ENCODE results near the gene MRPL21.

The MRPL21 gene

DNA sequence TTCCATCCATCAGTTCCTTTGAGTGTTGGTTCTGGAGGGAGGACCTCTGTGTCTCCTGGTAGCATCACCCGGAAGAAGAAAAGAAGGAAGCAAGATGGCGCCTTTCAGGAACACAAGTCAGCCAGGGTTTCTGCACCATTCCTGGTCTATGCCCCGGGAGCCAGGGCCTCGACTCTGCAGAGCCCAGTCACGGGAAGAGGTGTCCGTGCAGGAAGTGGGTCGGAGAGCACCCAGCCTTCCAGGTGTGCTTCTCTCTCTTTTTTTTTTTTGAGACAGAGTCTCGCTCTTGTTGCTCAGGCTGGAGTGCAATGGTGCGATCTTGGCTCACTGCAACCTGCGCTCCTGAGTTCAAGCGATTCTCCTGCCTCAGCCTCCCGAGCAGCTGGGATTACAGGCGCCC, 21.2 kb downstream of the MRPL21 start:
- Histone ChIP-seq H4K91ac (ENCODE audit: low read depth, low read length, poor library complexity) (no peak overlapping the region), H2BK12ac (ENCODE audit: low read length) (no peak overlapping the region), H3K36me3 (replicated peaks in 1 of 2; ENCODE audit: control insufficient read depth in 2 of 2, insufficient read depth in 2 of 2, low read length in 2 of 2) (peaks cover 0 to 2% of the 10 kb centered on the region in 2 donors), H2BK15ac (ENCODE audit: low read length) (no peak overlapping the region), H2BK5ac (ENCODE audit: low read length) (no peak overlapping the region), H3K79me1 (ENCODE audit: low read depth, low read length) (no peaks in the 10 kb centered on the region), H3K4me2 (ENCODE audit: insufficient read depth, low read length, poor library complexity, severe bottlenecking) (no peak overlapping the region), H3K27me3 (ENCODE audit: control insufficient read depth in 3 of 3, insufficient read depth in 3 of 3, low read depth in 1 of 3, low read length in 3 of 3) (no peaks in the 10 kb centered on the region), H2AFZ (ENCODE audit: low read length) (no peak overlapping the region), H3K9ac (ENCODE audit: low read depth, low read length, poor library complexity) (no peak overlapping the region), H3K4me1 (ENCODE audit: control insufficient read depth in 2 of 2, insufficient read depth in 1 of 2, low read depth in 1 of 2, low read length in 2 of 2) (peaks cover 0 to 3% of the 10 kb centered on the region in 2 donors), H4K8ac (ENCODE audit: low read depth, low read length) (no peak overlapping the region), H3K14ac (ENCODE audit: low read length) (no peak overlapping the region), H3K4ac (ENCODE audit: low read length) (no peak overlapping the region), H3K4me3 (ENCODE audit: low read length in 2 of 2) (no peak overlapping the region), H2AK5ac (ENCODE audit: low read depth, low read length) (no peak overlapping the region), H3K23ac (ENCODE audit: low read depth, low read length, poor library complexity) (no peak overlapping the region), H3K27ac (replicated peaks; ENCODE audit: low read length) (no peak overlapping the region), H2BK120ac (ENCODE audit: low read depth, low read length) (no peak overlapping the region), H3K9me3 (replicated peaks in 1 of 2; ENCODE audit: control insufficient read depth in 2 of 2, insufficient read depth in 1 of 2, low read depth in 1 of 2, low read length in 2 of 2) (no peaks in the 10 kb centered on the region), H3K18ac (ENCODE audit: low read length) (no peak overlapping the region)
- DNase-seq (ENCODE audit: low spot score) = no peak
- WGBS, 2 donors (ENCODE audit: extremely low coverage in 2 of 2, insufficient read length in 2 of 2, insufficient replicate concordance in 1 of 2) = no CpG with 5 or more reads among the region's 13 CpGs

- no peak overlapping the region for H3K4me3 ChIP-seq (ENCODE audit: low read length in 2 of 2)
- H3K14ac ChIP-seq (ENCODE audit: low read length) = no peak overlapping the region
- no peak overlapping the region for H2BK5ac ChIP-seq (ENCODE audit: low read length)
- no peak overlapping the region for H2BK15ac ChIP-seq (ENCODE audit: low read length)
- peaks cover 0 to 3% of the 10 kb centered on the region in 2 donors for H3K4me1 ChIP-seq (ENCODE audit: control insufficient read depth in 2 of 2, insufficient read depth in 1 of 2, low read depth in 1 of 2, low read length in 2 of 2)
- no peak overlapping the region for H3K27ac ChIP-seq (replicated peaks; ENCODE audit: low read length)
- no peak for DNase-seq (ENCODE audit: low spot score)
- no peak overlapping the region for H3K23ac ChIP-seq (ENCODE audit: low read depth, low read length, poor library complexity)
- H3K4ac ChIP-seq (ENCODE audit: low read length) = no peak overlapping the region
- H2AK5ac ChIP-seq (ENCODE audit: low read depth, low read length) = no peak overlapping the region
- H2AFZ ChIP-seq (ENCODE audit: low read length) = no peak overlapping the region
- no peak overlapping the region for H4K8ac ChIP-seq (ENCODE audit: low read depth, low read length)
- no CpG with 5 or more reads among the region's 2 CpGs for WGBS, 2 donors (ENCODE audit: extremely low coverage in 2 of 2, insufficient read length in 2 of 2, insufficient replicate concordance in 1 of 2)
- no peak overlapping the region for H2BK120ac ChIP-seq (ENCODE audit: low read depth, low read length)
- H3K27me3 ChIP-seq (ENCODE audit: control insufficient read depth in 3 of 3, insufficient read depth in 3 of 3, low read depth in 1 of 3, low read length in 3 of 3) = no peaks in the 10 kb centered on the region
- no peak overlapping the region for H3K4me2 ChIP-seq (ENCODE audit: insufficient read depth, low read length, poor library complexity, severe bottlenecking)
- H3K18ac ChIP-seq (ENCODE audit: low read length) = no peak overlapping the region
- H3K36me3 ChIP-seq (replicated peaks in 1 of 2; ENCODE audit: control insufficient read depth in 2 of 2, insufficient read depth in 2 of 2, low read length in 2 of 2) = no peaks in the 10 kb centered on the region
- H3K79me1 ChIP-seq (ENCODE audit: low read depth, low read length) = no peaks in the 10 kb centered on the region
- no peaks in the 10 kb centered on the region for H3K9me3 ChIP-seq (replicated peaks in 1 of 2; ENCODE audit: control insufficient read depth in 2 of 2, insufficient read depth in 1 of 2, low read depth in 1 of 2, low read length in 2 of 2)
- H3K9ac ChIP-seq (ENCODE audit: low read depth, low read length, poor library complexity) = no peak overlapping the region
- no peak overlapping the region for H2BK12ac ChIP-seq (ENCODE audit: low read length)
- no peak overlapping the region for H4K91ac ChIP-seq (ENCODE audit: low read depth, low read length, poor library complexity)
These were observed 22.3 kb downstream of the MRPL21 start for GRCh38 chr11:68881320-68881719.

DNA sequence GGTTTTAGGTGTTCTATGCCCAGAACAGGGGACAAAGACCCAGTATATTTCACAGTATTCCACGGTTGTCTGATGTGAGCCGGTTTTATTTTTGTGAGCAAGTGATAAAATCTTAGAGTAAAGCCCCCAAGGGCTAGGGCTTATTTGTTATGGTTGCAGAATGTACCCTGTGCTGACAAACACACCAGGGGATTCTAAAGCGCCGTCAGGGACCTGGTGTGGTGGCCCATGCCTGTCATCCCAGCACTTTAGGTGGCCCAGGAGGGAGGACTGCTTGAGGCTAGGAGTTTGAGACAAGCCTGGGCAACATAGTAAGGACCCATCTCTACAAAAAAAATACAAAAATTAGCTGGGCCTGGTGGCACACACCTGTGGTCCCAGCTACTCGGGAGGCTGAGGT, 22.8 kb downstream of the MRPL21 start:
- Histone ChIP-seq H3K9me3 (replicated peaks in 1 of 2; ENCODE audit: control insufficient read depth in 2 of 2, insufficient read depth in 1 of 2, low read depth in 1 of 2, low read length in 2 of 2) (no peaks in the 10 kb centered on the region), H3K79me1 (ENCODE audit: low read depth, low read length) (no peaks in the 10 kb centered on the region), H2AFZ (ENCODE audit: low read length) (no peak overlapping the region), H3K4me2 (ENCODE audit: insufficient read depth, low read length, poor library complexity, severe bottlenecking) (no peak overlapping the region), H3K4me1 (ENCODE audit: control insufficient read depth in 2 of 2, insufficient read depth in 1 of 2, low read depth in 1 of 2, low read length in 2 of 2) (peaks cover 0 to 3% of the 10 kb centered on the region in 2 donors), H3K27me3 (ENCODE audit: control insufficient read depth in 3 of 3, insufficient read depth in 3 of 3, low read depth in 1 of 3, low read length in 3 of 3) (no peaks in the 10 kb centered on the region), H2BK120ac (ENCODE audit: low read depth, low read length) (no peak overlapping the region), H2AK5ac (ENCODE audit: low read depth, low read length) (no peak overlapping the region), H3K27ac (replicated peaks; ENCODE audit: low read length) (no peak overlapping the region), H2BK15ac (ENCODE audit: low read length) (no peak overlapping the region), H3K23ac (ENCODE audit: low read depth, low read length, poor library complexity) (no peak overlapping the region), H3K4me3 (ENCODE audit: low read length in 2 of 2) (no peak overlapping the region), H3K18ac (ENCODE audit: low read length) (no peak overlapping the region), H3K36me3 (replicated peaks in 1 of 2; ENCODE audit: control insufficient read depth in 2 of 2, insufficient read depth in 2 of 2, low read length in 2 of 2) (no peaks in the 10 kb centered on the region), H3K9ac (ENCODE audit: low read depth, low read length, poor library complexity) (no peak overlapping the region), H3K4ac (ENCODE audit: low read length) (no peak overlapping the region), H2BK5ac (ENCODE audit: low read length) (no peak overlapping the region), H4K91ac (ENCODE audit: low read depth, low read length, poor library complexity) (no peak overlapping the region), H4K8ac (ENCODE audit: low read depth, low read length) (no peak overlapping the region), H3K14ac (ENCODE audit: low read length) (no peak overlapping the region), H2BK12ac (ENCODE audit: low read length) (no peak overlapping the region)
- WGBS, 2 donors (ENCODE audit: extremely low coverage in 2 of 2, insufficient read length in 2 of 2, insufficient replicate concordance in 1 of 2) = no CpG with 5 or more reads among the region's 5 CpGs
- no peak for DNase-seq (ENCODE audit: low spot score)

GRCh38 chr11:68878022-68878421, 25.6 kb downstream of the MRPL21 start:
- Histone ChIP-seq H2AFZ (ENCODE audit: low read length) (no peak overlapping the region), H3K4ac (ENCODE audit: low read length) (no peak overlapping the region), H3K9me3 (replicated peaks in 1 of 2; ENCODE audit: control insufficient read depth in 2 of 2, insufficient read depth in 1 of 2, low read depth in 1 of 2, low read length in 2 of 2) (no peaks in the 10 kb centered on the region), H2BK5ac (ENCODE audit: low read length) (no peak overlapping the region), H4K8ac (ENCODE audit: low read depth, low read length) (no peak overlapping the region), H3K36me3 (replicated peaks in 1 of 2; ENCODE audit: control insufficient read depth in 2 of 2, insufficient read depth in 2 of 2, low read length in 2 of 2) (no peaks in the 10 kb centered on the region), H2BK12ac (ENCODE audit: low read length) (no peak overlapping the region), H3K18ac (ENCODE audit: low read length) (no peak overlapping the region), H3K79me1 (ENCODE audit: low read depth, low read length) (no peaks in the 10 kb centered on the region), H4K91ac (ENCODE audit: low read depth, low read length, poor library complexity) (no peak overlapping the region), H2AK5ac (ENCODE audit: low read depth, low read length) (no peak overlapping the region), H3K14ac (ENCODE audit: low read length) (no peak overlapping the region), H3K27me3 (ENCODE audit: control insufficient read depth in 3 of 3, insufficient read depth in 3 of 3, low read depth in 1 of 3, low read length in 3 of 3) (no peaks in the 10 kb centered on the region), H3K4me3 (ENCODE audit: low read length in 2 of 2) (no peak overlapping the region), H3K4me2 (ENCODE audit: insufficient read depth, low read length, poor library complexity, severe bottlenecking) (no peak overlapping the region), H3K23ac (ENCODE audit: low read depth, low read length, poor library complexity) (no peak overlapping the region), H2BK15ac (ENCODE audit: low read length) (no peak overlapping the region), H2BK120ac (ENCODE audit: low read depth, low read length) (no peak overlapping the region), H3K27ac (replicated peaks; ENCODE audit: low read length) (no peak overlapping the region), H3K9ac (ENCODE audit: low read depth, low read length, poor library complexity) (no peak overlapping the region), H3K4me1 (ENCODE audit: control insufficient read depth in 2 of 2, insufficient read depth in 1 of 2, low read depth in 1 of 2, low read length in 2 of 2) (peaks cover 0 to 3% of the 10 kb centered on the region in 2 donors)
- no CpG with 5 or more reads among the region's 7 CpGs for WGBS, 2 donors (ENCODE audit: extremely low coverage in 2 of 2, insufficient read length in 2 of 2, insufficient replicate concordance in 1 of 2)
- no peak for DNase-seq (ENCODE audit: low spot score)

All from neuronal stem cell (in vitro differentiated cells).